CD4-positive, alpha-beta T cell (primary cell): ENCODE data around the gene TMEM8B. TPM values are rescaled to one million over a fixed set of nuclear protein-coding genes. Genes with fewer than 3 reads are reported as not detected.
"Not testable (repeated sequence)": the region's sequence is repeated elsewhere in the genome, so short reads cannot be mapped to it uniquely, and the experiment has no call there.

Source experiments
- ATAC-seq: fragments of 200-7000 bp; cut with Tn5 transposase; one replicate; pipeline ENCODE4 v1.10.0; 2022; ENCODE audit warnings: mild to moderate bottlenecking; ENCODE audit not compliant: poor library complexity
- CTCF ChIA-PET: fragments of 350-600 bp; sonication (Branson Sonifier 250); formaldehyde crosslinking; loops from one replicate; lab custom pipeline; 2021; ENCODE audit warnings: antibody characterized with exemption, inconsistent platforms; lab: Charles Lee
- POLR2A ChIA-PET: fragments of 350-600 bp; sonication (Branson Sonifier 250); formaldehyde crosslinking; loops from one replicate; lab custom pipeline; 2021; ENCODE audit warnings: antibody characterized with exemption, inconsistent platforms; lab: Charles Lee
- DNase-seq, 14 experiments: peaks; one replicate each; pipeline ENCODE4 v3.0.0-alpha.2; 2013 to 2020; ENCODE audit warnings: mixed read lengths in 2 of 14
- H3K27ac ChIP-seq, 2 donors: one replicate each; pipeline versions ENCODE4 v1.5.1 to v1.7.0; 2013; ENCODE audit warnings: low read length in 2 of 2, low read depth in 1 of 2, mild to moderate bottlenecking in 1 of 2
- H3K27me3 ChIP-seq, 2 experiments: 1 replicate in 1 of 2; 2 replicates in 1 of 2; pipeline versions ENCODE4 v1.6.1 to v1.7.0; 2013; ENCODE audit warnings: low read length in 2 of 2, control low read depth in 1 of 2, mild to moderate bottlenecking in 1 of 2, moderate library complexity in 1 of 2; ENCODE audit not compliant: insufficient read depth in 2 of 2, control insufficient read depth in 1 of 2
- H3K36me3 ChIP-seq: one replicate; pipeline ENCODE4 v1.6.1; 2013; ENCODE audit warnings: low read length, control low read depth; ENCODE audit not compliant: insufficient read depth
- H3K4me1 ChIP-seq: one replicate; pipeline ENCODE4 v1.6.1; 2013; ENCODE audit warnings: low read length, control low read depth; ENCODE audit not compliant: insufficient read depth
- H3K4me3 ChIP-seq: one replicate; pipeline ENCODE4 v1.5.1; 2013; ENCODE audit warnings: mild to moderate bottlenecking, low read length, moderate library complexity
- H3K9me3 ChIP-seq, 2 experiments: 1 replicate in 1 of 2; 2 replicates in 1 of 2; pipeline versions ENCODE4 v1.6.1 to v1.7.0; 2013; ENCODE audit warnings: low read length in 2 of 2, mild to moderate bottlenecking in 2 of 2, control low read depth in 1 of 2, moderate library complexity in 1 of 2; ENCODE audit not compliant: control insufficient read depth in 1 of 2, insufficient read depth in 1 of 2
- H3K27ac Mint-ChIP-seq: one replicate; pipeline ENCODE4 v1.8.0; 2020; ENCODE audit warnings: mixed read lengths
- H3K27me3 Mint-ChIP-seq: one replicate; pipeline ENCODE4 v1.8.0; 2021; ENCODE audit warnings: mixed read lengths
- H3K36me3 Mint-ChIP-seq: one replicate; pipeline ENCODE4 v1.8.0; 2021; ENCODE audit warnings: low read depth, mixed read lengths
- H3K4me1 Mint-ChIP-seq: one replicate; pipeline ENCODE4 v1.8.0; 2021; ENCODE audit warnings: low read depth, mixed read lengths
- H3K4me3 Mint-ChIP-seq: one replicate; pipeline ENCODE4 v1.8.0; 2020; ENCODE audit warnings: mild to moderate bottlenecking, mixed read lengths
- H3K9me3 Mint-ChIP-seq: one replicate; pipeline ENCODE4 v1.8.0; 2020; ENCODE audit warnings: mixed read lengths
- intact Hi-C, 2 experiments: fragments of 100-400 bp; cut with DNase I in 1 of 2; cut with micrococcal nuclease in 1 of 2; formaldehyde crosslinking; loops; one replicate each; pipeline versions ENCODE4 v1.15.1 to v1.9.0; 2023 to 2025; cut with DNase I, micrococcal nuclease
- total RNA-seq, 174 experiments: library from RNA in 2 of 174; stranded (reverse) in 2 of 174; gene quantifications; one replicate each; pipeline ENCODE4 v1.2.3 and lab custom pipeline; 2021 to 2026
- TF ChIP-seq, protein P1 (sequence below): fragments of 200-600 bp; IDR thresholded peaks from one replicate; pipeline ENCODE4 v1.8.0; 2022; ENCODE audit warnings: antibody characterized with exemption, mild to moderate bottlenecking

Gene TMEM8B
- total RNA-seq, 2 experiments from 2014 or later = 8.9 to 9.6 TPM

DNA sequence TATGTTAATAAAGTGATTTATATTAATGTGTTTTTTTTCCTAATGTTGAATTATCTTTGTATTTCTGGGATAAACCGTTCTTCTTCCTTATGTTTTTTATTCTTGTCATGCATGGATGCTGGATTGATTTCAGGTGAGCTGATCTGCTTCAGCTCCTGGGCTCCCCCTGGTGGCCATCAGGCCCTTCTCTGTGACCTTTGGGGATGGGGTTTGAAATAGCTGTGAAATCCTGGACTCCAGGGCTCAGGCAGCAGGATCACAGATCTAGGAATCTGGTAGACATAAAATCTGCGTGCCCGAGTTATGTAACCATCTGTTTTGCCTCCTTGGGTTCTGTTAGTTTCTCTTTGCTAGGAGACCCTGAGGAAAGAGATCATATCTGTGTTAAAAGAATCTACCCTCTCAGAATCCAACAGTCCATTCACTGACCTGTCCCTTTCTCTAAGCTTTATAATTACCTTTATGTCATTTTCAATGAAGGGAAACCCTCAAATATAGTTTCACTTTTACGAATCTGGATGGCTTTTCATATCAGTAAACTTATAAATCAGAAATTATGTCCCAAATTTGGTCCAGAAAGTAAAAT lies 53.3 kb downstream of the TMEM8B start:
- CTCF ChIA-PET = interaction anchor here (0.7 to 1.6 kb wide), 27 partner anchors 9 to 279 kb away, joined by 3 to 32 read pairs (median 4); partner anchors contain the start of genes FAM221B, GBA2, NPR2 and RGP1
- no peaks in the 10 kb centered on the region for H3K4me1 Mint-ChIP-seq
- TF ChIP-seq, protein P1, sequence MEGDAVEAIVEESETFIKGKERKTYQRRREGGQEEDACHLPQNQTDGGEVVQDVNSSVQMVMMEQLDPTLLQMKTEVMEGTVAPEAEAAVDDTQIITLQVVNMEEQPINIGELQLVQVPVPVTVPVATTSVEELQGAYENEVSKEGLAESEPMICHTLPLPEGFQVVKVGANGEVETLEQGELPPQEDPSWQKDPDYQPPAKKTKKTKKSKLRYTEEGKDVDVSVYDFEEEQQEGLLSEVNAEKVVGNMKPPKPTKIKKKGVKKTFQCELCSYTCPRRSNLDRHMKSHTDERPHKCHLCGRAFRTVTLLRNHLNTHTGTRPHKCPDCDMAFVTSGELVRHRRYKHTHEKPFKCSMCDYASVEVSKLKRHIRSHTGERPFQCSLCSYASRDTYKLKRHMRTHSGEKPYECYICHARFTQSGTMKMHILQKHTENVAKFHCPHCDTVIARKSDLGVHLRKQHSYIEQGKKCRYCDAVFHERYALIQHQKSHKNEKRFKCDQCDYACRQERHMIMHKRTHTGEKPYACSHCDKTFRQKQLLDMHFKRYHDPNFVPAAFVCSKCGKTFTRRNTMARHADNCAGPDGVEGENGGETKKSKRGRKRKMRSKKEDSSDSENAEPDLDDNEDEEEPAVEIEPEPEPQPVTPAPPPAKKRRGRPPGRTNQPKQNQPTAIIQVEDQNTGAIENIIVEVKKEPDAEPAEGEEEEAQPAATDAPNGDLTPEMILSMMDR = peak; percentile 98
- intact Hi-C loops = loop anchor here (1.0 to 10.0 kb wide), 9 partner anchors 55 to 765 kb away; partner anchors contain the start of genes FAM221B (in 2 of the 2), TMEM8B (in 2 of the 2), ATOSB (in 1 of the 2) and CCDC107 (in 1 of the 2)
- Histone ChIP-seq H3K27me3 (no peaks in the 10 kb centered on the region), H3K4me3 (no peak overlapping the region), H3K9me3 (peaks cover 2 to 6% of the 10 kb centered on the region in 2 experiments), H3K4me1 (no peaks in the 10 kb centered on the region), H3K36me3 (no peaks in the 10 kb centered on the region), H3K27ac (no peak overlapping the region)
- no peak overlapping the region for H3K27ac Mint-ChIP-seq
- no peak overlapping the region for H3K4me3 Mint-ChIP-seq
- DNase-seq = peak; percentile 68 to 90 (median 78)
- peaks cover 13% of the 10 kb centered on the region for H3K27me3 Mint-ChIP-seq
- H3K9me3 Mint-ChIP-seq = peaks cover 6% of the 10 kb centered on the region
- POLR2A ChIA-PET = interaction anchor here (0.9 to 1.0 kb wide), 4 partner anchors 50 to 126 kb away, joined by 3 to 4 read pairs (median 3); no protein-coding TSS in a partner anchor
- no peaks in the 10 kb centered on the region for H3K36me3 Mint-ChIP-seq
- ATAC-seq = peak; percentile 64

DNA sequence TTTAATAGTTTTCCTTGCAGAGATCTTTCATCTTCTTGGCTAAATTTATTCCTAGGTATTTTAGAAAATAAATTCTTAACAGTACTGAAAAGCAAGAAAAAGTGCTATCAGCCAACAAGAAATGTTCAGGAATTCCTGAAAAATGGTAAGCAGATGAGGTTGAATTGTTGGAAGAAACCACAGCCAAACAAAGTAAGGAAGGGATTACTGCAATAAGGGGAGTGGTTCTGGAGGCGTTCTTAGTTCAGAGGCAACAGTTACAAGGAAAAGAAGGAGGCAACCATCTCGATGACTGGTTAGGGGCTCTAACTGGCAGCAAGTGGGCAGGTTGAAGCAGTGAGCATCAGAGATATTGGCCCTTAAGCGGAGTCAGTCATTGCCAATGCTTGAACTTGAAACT lies 54.0 kb downstream of the TMEM8B start:
- Mint-ChIP-seq H3K36me3 (no peaks in the 10 kb centered on the region), H3K27me3 (peaks cover 10% of the 10 kb centered on the region), H3K4me3 (no peak overlapping the region), H3K9me3 (no peaks in the 10 kb centered on the region), H3K27ac (no peak overlapping the region), H3K4me1 (no peaks in the 10 kb centered on the region)
- POLR2A ChIA-PET = no interaction called here
- H3K9me3 ChIP-seq = peaks cover 0 to 2% of the 10 kb centered on the region in 2 experiments
- TF ChIP-seq, protein P1 = no peak
- H3K4me1 ChIP-seq = no peaks in the 10 kb centered on the region
- H3K27ac ChIP-seq = no peak overlapping the region
- H3K27me3 ChIP-seq = no peaks in the 10 kb centered on the region
- H3K4me3 ChIP-seq = no peak overlapping the region
- no peak for ATAC-seq
- intact Hi-C loops = loop anchor here (1.0 to 10.0 kb wide), 9 partner anchors 56 to 766 kb away; partner anchors contain the start of genes FAM221B (in 2 of the 2), TMEM8B (in 2 of the 2), ATOSB (in 1 of the 2) and CCDC107 (in 1 of the 2)
- no peak for DNase-seq
- CTCF ChIA-PET = interaction anchor here (1.2 to 1.6 kb wide), 10 partner anchors 14 to 155 kb away, joined by 3 to 32 read pairs (median 4); partner anchors contain the start of genes NPR2 and SPAG8
- no peaks in the 10 kb centered on the region for H3K36me3 ChIP-seq

DNA sequence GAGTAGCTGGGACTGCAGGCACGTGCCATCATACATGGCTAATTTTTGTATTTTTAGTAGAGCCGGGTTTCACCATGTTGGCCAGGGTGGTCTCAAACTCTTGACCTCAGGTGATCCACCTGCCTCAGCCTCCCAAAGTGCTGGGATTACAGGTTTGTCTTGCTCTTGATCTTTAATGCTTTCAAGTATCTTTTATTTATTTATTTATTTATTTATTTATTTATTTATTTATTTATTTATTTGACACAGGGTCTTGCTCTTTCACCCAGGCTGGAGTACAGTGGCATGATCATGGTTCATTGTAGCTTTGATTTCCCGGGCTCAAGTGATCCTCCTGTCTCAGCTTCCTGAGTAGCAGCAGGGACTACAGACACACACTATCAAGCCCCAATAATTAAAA lies 55.9 kb downstream of the TMEM8B start:
- POLR2A ChIA-PET, ATAC-seq, H3K36me3 ChIP-seq, H3K9me3 ChIP-seq, H3K4me1 ChIP-seq, H3K27me3 ChIP-seq, H3K4me1 Mint-ChIP-seq, H3K27me3 Mint-ChIP-seq, CTCF ChIA-PET, H3K9me3 Mint-ChIP-seq, DNase-seq, H3K4me3 ChIP-seq, H3K36me3 Mint-ChIP-seq, H3K27ac Mint-ChIP-seq, H3K27ac ChIP-seq, H3K4me3 Mint-ChIP-seq: not testable (repeated sequence)
- intact Hi-C loops = loop anchor here (5.0 to 10.0 kb wide), 5 partner anchors 58 to 768 kb away; partner anchors contain the start of genes FAM221B (in 2 of the 2), TMEM8B (in 2 of the 2) and ATOSB (in 1 of the 2)
